DOHH2 (cell line): ENCODE measurements around the gene AFM.
A peak's percentile ranks its signal among the peaks of the same experiment; 100 is the strongest.

Experiments used
- H3F3A ChIP-seq: fragments of 200-600 bp; sonication (generic), shearing (Covaris generic); 2 replicates; pipeline ENCODE4 v1.6.0; 2016; ENCODE audit warnings: antibody characterized with exemption, mild to moderate bottlenecking; ENCODE audit not compliant: control insufficient read depth, insufficient read depth
- H3K27ac ChIP-seq: fragments of 200-600 bp; sonication (generic); 2 replicates; pipeline ENCODE4 v1.5.1; 2014; ENCODE audit warnings: low read depth, mild to moderate bottlenecking, low read length, moderate library complexity
- H3K27me3 ChIP-seq: fragments of 200-600 bp; sonication (generic); 2 replicates; pipeline ENCODE4 v1.6.1; 2014; ENCODE audit warnings: mild to moderate bottlenecking, low read length, mixed read lengths; ENCODE audit not compliant: control insufficient read depth
- H3K36me3 ChIP-seq: fragments of 200-600 bp; sonication (generic); 2 replicates; pipeline ENCODE4 v1.6.1; 2014; ENCODE audit warnings: mild to moderate bottlenecking, low read length, moderate library complexity, mixed read lengths; ENCODE audit not compliant: control insufficient read depth
- H3K4me1 ChIP-seq: fragments of 200-600 bp; sonication (generic); 2 replicates; pipeline ENCODE4 v1.6.1; 2014; ENCODE audit warnings: mild to moderate bottlenecking, low read length, mixed read lengths; ENCODE audit not compliant: control insufficient read depth
- H3K4me2 ChIP-seq: fragments of 200-600 bp; sonication (generic); 2 replicates; pipeline ENCODE4 v1.6.0; 2014; ENCODE audit warnings: mild to moderate bottlenecking, low read length, moderate library complexity
- H3K4me3 ChIP-seq: fragments of 200-600 bp; sonication (generic); 2 replicates; pipeline ENCODE4 v1.5.1; 2014; ENCODE audit warnings: mild to moderate bottlenecking, low read length, mixed read lengths
- H3K79me2 ChIP-seq: fragments of 200-600 bp; sonication (generic); 2 replicates; pipeline ENCODE4 v1.6.1; 2014; ENCODE audit warnings: mild to moderate bottlenecking, low read length, mixed read lengths; ENCODE audit not compliant: control insufficient read depth
- H3K9me2 ChIP-seq: fragments of 200-600 bp; sonication (generic); replicated peaks from 2 replicates; pipeline ENCODE4 v1.6.1; 2014; ENCODE audit warnings: mild to moderate bottlenecking, low read length, mixed read lengths; ENCODE audit not compliant: control insufficient read depth
- H3K9me3 ChIP-seq: fragments of 200-600 bp; sonication (generic); 2 replicates; pipeline ENCODE4 v1.6.1; 2014; ENCODE audit warnings: antibody characterized with exemption, low read length, mixed read lengths; ENCODE audit not compliant: control insufficient read depth, insufficient read depth
- H4K20me1 ChIP-seq: fragments of 200-600 bp; sonication (generic); 2 replicates; pipeline ENCODE4 v1.6.0; 2014; ENCODE audit warnings: low read depth, mild to moderate bottlenecking, antibody characterized with exemption, low read length, moderate library complexity; ENCODE audit not compliant: control insufficient read depth, insufficient read depth
- EZH2phosphoT487 ChIP-seq: fragments of 200-600 bp; sonication (generic); IDR thresholded peaks from 2 replicates; pipeline ENCODE4 v1.6.1; 2017; ENCODE audit warnings: borderline replicate concordance, mild to moderate bottlenecking, antibody characterized with exemption, low read length, moderate library complexity, mixed read lengths
- TF ChIP-seq, protein P1 (sequence below): fragments of 200-600 bp; sonication (generic); IDR thresholded peaks from one replicate; pipeline ENCODE4 v1.5.1; 2014; ENCODE audit warnings: antibody characterized with exemption, mild to moderate bottlenecking, low read depth, low read length; ENCODE audit not compliant: poor library complexity, severe bottlenecking

The AFM gene

DNA sequence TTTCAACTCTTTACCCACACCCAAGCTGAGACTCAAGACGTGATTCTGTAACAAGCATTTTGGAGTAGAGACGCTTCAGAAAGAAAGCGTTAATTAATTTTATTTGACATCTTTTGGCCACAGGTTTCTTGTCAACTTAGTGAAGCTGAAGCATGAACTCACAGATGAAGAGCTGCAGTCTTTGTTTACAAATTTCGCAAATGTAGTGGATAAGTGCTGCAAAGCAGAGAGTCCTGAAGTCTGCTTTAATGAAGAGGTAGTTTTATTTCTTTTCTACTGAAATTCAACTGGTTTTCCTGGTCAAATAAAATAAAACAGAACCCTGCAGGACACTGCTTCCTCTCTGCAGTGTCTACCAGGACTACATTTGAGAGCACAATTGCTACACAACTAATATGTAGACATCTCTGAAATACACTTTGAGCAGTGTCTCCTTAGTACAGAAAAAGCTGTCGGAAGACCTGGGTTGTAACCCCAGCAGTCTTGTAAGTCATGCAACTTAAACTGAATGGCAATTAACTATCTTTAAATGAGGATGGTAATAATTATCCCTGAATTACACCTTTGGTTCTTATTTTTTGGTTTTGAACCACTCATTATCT lies 20.2 kb downstream of the AFM start:
- H3K9me3 ChIP-seq: no peaks in the 10 kb centered on the region
- no peak overlapping the region for H3K4me3 ChIP-seq
- H3F3A ChIP-seq: no peaks in the 10 kb centered on the region
- no peak overlapping the region for H3K27ac ChIP-seq
- H3K79me2 ChIP-seq: no peaks in the 10 kb centered on the region
- no peaks in the 10 kb centered on the region for H3K36me3 ChIP-seq
- peaks cover 23% of the 10 kb centered on the region for H3K4me1 ChIP-seq
- H3K4me2 ChIP-seq: no peak overlapping the region
- no peak for TF ChIP-seq EZH2phosphoT487
- TF ChIP-seq, protein P1, sequence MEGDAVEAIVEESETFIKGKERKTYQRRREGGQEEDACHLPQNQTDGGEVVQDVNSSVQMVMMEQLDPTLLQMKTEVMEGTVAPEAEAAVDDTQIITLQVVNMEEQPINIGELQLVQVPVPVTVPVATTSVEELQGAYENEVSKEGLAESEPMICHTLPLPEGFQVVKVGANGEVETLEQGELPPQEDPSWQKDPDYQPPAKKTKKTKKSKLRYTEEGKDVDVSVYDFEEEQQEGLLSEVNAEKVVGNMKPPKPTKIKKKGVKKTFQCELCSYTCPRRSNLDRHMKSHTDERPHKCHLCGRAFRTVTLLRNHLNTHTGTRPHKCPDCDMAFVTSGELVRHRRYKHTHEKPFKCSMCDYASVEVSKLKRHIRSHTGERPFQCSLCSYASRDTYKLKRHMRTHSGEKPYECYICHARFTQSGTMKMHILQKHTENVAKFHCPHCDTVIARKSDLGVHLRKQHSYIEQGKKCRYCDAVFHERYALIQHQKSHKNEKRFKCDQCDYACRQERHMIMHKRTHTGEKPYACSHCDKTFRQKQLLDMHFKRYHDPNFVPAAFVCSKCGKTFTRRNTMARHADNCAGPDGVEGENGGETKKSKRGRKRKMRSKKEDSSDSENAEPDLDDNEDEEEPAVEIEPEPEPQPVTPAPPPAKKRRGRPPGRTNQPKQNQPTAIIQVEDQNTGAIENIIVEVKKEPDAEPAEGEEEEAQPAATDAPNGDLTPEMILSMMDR: no peak
- H3K27me3 ChIP-seq: no peaks in the 10 kb centered on the region
- H3K9me2 ChIP-seq: no peaks in the 10 kb centered on the region
- H4K20me1 ChIP-seq: no peaks in the 10 kb centered on the region

DNA sequence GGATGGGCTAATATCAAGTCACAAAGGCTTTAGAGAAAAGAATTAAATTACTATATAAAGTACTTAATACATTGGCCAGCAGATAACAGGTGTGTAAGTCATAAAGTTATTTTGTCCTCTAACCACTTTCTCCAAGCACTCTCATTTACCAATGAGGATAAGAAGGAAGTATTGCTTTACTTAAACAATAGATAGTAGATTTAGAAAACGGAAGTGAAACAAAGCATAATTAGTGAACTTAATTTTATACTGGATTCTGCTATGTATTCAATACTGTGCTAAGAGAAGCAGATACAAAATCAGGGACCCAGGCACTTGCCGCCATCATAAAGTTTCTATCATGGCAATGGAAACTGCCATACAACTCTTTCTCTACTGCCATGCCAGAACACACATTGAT lies 24.0 kb downstream of the AFM start:
- no peaks in the 10 kb centered on the region for H3K36me3 ChIP-seq
- H3F3A ChIP-seq: no peaks in the 10 kb centered on the region
- no peaks in the 10 kb centered on the region for H4K20me1 ChIP-seq
- H3K9me2 ChIP-seq: no peaks in the 10 kb centered on the region
- H3K27ac ChIP-seq: no peak overlapping the region
- no peaks in the 10 kb centered on the region for H3K79me2 ChIP-seq
- H3K9me3 ChIP-seq: no peaks in the 10 kb centered on the region
- H3K4me1 ChIP-seq: peaks cover 14% of the 10 kb centered on the region
- peak overlapping the region; percentile 8 for H3K4me2 ChIP-seq
- H3K27me3 ChIP-seq: no peaks in the 10 kb centered on the region
- no peak for TF ChIP-seq EZH2phosphoT487
- TF ChIP-seq, protein P1: no peak
- no peak overlapping the region for H3K4me3 ChIP-seq

GRCh38 chr4:73507541-73507940 lies 26.0 kb downstream of the AFM start:
- H3K27ac ChIP-seq: no peak overlapping the region
- peaks cover 14% of the 10 kb centered on the region for H3K4me1 ChIP-seq
- H4K20me1 ChIP-seq: no peaks in the 10 kb centered on the region
- no peaks in the 10 kb centered on the region for H3K79me2 ChIP-seq
- H3K9me3 ChIP-seq: no peaks in the 10 kb centered on the region
- no peak overlapping the region for H3K4me3 ChIP-seq
- TF ChIP-seq, protein P1: no peak
- TF ChIP-seq EZH2phosphoT487: no peak
- no peak overlapping the region for H3K4me2 ChIP-seq
- H3K27me3 ChIP-seq: no peaks in the 10 kb centered on the region
- no peaks in the 10 kb centered on the region for H3K9me2 ChIP-seq
- no peaks in the 10 kb centered on the region for H3K36me3 ChIP-seq
- no peaks in the 10 kb centered on the region for H3F3A ChIP-seq
